ENCODE results near the gene HTR2A. TPM values are rescaled to one million over a fixed set of nuclear protein-coding genes. Genes with fewer than 3 reads are reported as not detected.

The HTR2A gene
- total and polyA plus RNA-seq, 2 donors (not counting 3 experiments of a cell fraction or from before 2014, with no cell fraction given): not detected

- intact Hi-C loops (cut with micrococcal nuclease): no loop called here
- FAIRE-seq: no peak
- Histone ChIP-seq H4K20me1 (replicated peaks; ENCODE audit: control insufficient read depth, extremely low read depth, insufficient read depth, low read length) (no peaks in the 10 kb centered on the region), H3K4me2 (ENCODE audit: insufficient read depth, low read length) (no peak overlapping the region), H3K4me1 (ENCODE audit: control insufficient read depth, extremely low read depth, insufficient read depth, low read length) (no peaks in the 10 kb centered on the region), H3K9me1 (replicated peaks; ENCODE audit: control insufficient read depth, extremely low read depth, insufficient read depth, low read length) (no peaks in the 10 kb centered on the region), H3K9ac (replicated peaks; ENCODE audit: extremely low read depth, insufficient read depth, low read length) (no peak overlapping the region), H3K27me3 (ENCODE audit: control insufficient read depth in 2 of 2, insufficient read depth in 2 of 2, low read length in 2 of 2) (no peaks in the 10 kb centered on the region), H3K4me3 (replicated peaks in 1 of 3; ENCODE audit: insufficient read depth in 1 of 3, low read depth in 1 of 3, low read length in 3 of 3) (no peak overlapping the region), H3K79me2 (ENCODE audit: control insufficient read depth, insufficient read depth, low read length) (no peaks in the 10 kb centered on the region), H2AFZ (ENCODE audit: low read depth, low read length) (no peak overlapping the region), H3K9me3 (replicated peaks; ENCODE audit: control insufficient read depth, insufficient read depth, low read length) (peaks cover 2% of the 10 kb centered on the region), H3K27ac (ENCODE audit: insufficient read depth, low read depth, low read length) (no peak overlapping the region), H3K36me3 (ENCODE audit: control insufficient read depth in 2 of 2, extremely low read depth in 1 of 2, insufficient read depth in 2 of 2, low read length in 2 of 2) (no peaks in the 10 kb centered on the region)
- CTCF ChIA-PET: no interaction called here
- POLR2A ChIA-PET: no interaction called here
- dilution Hi-C loops (cut with MboI; ENCODE audit: extremely low pct_ligation_motif_present, low sequenced_read_pairs): no loop called here
- no peak for DNase-seq (ENCODE audit: low read depth, low spot score)
- TF ChIP-seq CTCF (IDR thresholded peaks at IDR 0.05; ENCODE audit: extremely low read depth in 1 of 2, insufficient read depth in 1 of 2, low read depth in 1 of 2, low read length in 2 of 2): no peak
- no peak for TF ChIP-seq MYC (IDR thresholded peaks at IDR 0.05; ENCODE audit: low read depth, low read length)
- no peak for TF ChIP-seq POLR2A (IDR thresholded peaks at IDR 0.05; ENCODE audit: low read depth, low read length)
- TF ChIP-seq GATA2 (IDR thresholded peaks at IDR 0.05; ENCODE audit: insufficient read depth, insufficient read length, low read depth, low read length): no peak
- TF ChIP-seq FOS (IDR thresholded peaks at IDR 0.05; ENCODE audit: borderline replicate concordance, insufficient read depth, low read length): no peak
- no peak for TF ChIP-seq EZH2 (IDR thresholded peaks at IDR 0.05; ENCODE audit: borderline replicate concordance, low read depth, low read length, severe bottlenecking)
- TF ChIP-seq, protein P1, sequence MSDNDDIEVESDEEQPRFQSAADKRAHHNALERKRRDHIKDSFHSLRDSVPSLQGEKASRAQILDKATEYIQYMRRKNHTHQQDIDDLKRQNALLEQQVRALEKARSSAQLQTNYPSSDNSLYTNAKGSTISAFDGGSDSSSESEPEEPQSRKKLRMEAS (IDR thresholded peaks at IDR 0.05; ENCODE audit: insufficient read depth, insufficient read length): no peak
- TF ChIP-seq JUN (IDR thresholded peaks at IDR 0.05; ENCODE audit: borderline replicate concordance, insufficient read depth, insufficient read length, low read depth): no peak
- no peak for TF ChIP-seq POLR2AphosphoS5 (IDR thresholded peaks at IDR 0.05; ENCODE audit: insufficient read depth, low read depth, low read length)
- no TSS peak for BruUV-seq (replicated peaks)
These were observed 28.6 kb upstream of the HTR2A start for GRCh38 chr13:46925486-46925885.
